SK-N-SH treated with all-trans-retinoic acid at 6 μM for 48 hours (cell line): ENCODE measurements around the gene GTF2A1L.

ENCODE experiments used
- ATAC-seq: fragments of 200-7000 bp; cut with Tn5 transposase; 3 replicates; pipeline ENCODE4 v1.9.1; 2020; ENCODE audit warnings: mild to moderate bottlenecking, moderate library complexity
- ARNTL ChIP-seq: fragments of 450-650 bp; formaldehyde crosslinking; IDR thresholded peaks from 2 replicates; pipeline ENCODE4 v1.5.0; 2020; ENCODE audit warnings: low read depth, mild to moderate bottlenecking, moderate library complexity, borderline replicate concordance
- BACH2 ChIP-seq: fragments of 250-450 bp; sonication (Bioruptor Pico); IDR thresholded peaks from 2 replicates; pipeline ENCODE4 v1.9.0; 2021; ENCODE audit warnings: mild to moderate bottlenecking, borderline replicate concordance
- CREB5 ChIP-seq: fragments of 250-450 bp; sonication (Bioruptor Pico); IDR thresholded peaks from 2 replicates; pipeline ENCODE4 v1.5.1; 2020; ENCODE audit warnings: low read depth, mild to moderate bottlenecking, moderate library complexity
- CSDC2 ChIP-seq: fragments of 250-450 bp; sonication (Bioruptor Pico); IDR thresholded peaks from 2 replicates; pipeline ENCODE4 v1.5.0; 2020; ENCODE audit warnings: mild to moderate bottlenecking, moderate library complexity
- CSRNP3 ChIP-seq: fragments of 250-450 bp; sonication (Bioruptor Pico); IDR thresholded peaks from 2 replicates; pipeline ENCODE4 v1.5.1; 2021; ENCODE audit warnings: mild to moderate bottlenecking, moderate library complexity
- ESRRG ChIP-seq: fragments of 250-450 bp; sonication (Bioruptor Pico); IDR thresholded peaks from 2 replicates; pipeline ENCODE4 v1.6.1; 2021; ENCODE audit warnings: mild to moderate bottlenecking
- GLIS3 ChIP-seq: fragments of 250-450 bp; sonication (Bioruptor Pico); IDR thresholded peaks from 2 replicates; pipeline ENCODE4 v1.5.0; 2020; ENCODE audit warnings: mild to moderate bottlenecking, moderate library complexity
- ISL1 ChIP-seq: fragments of 250-450 bp; sonication (Bioruptor Pico); IDR thresholded peaks from 2 replicates; pipeline ENCODE4 v2.1.2; 2022; ENCODE audit warnings: mild to moderate bottlenecking, moderate library complexity
- OSR1 ChIP-seq: fragments of 250-450 bp; sonication (Bioruptor Pico); IDR thresholded peaks from 2 replicates; pipeline ENCODE4 v1.8.0; 2022; ENCODE audit warnings: moderate library complexity, mild to moderate bottlenecking, inconsistent platforms
- PATZ1 ChIP-seq: fragments of 250-450 bp; sonication (Bioruptor Pico); IDR thresholded peaks from 2 replicates; pipeline ENCODE4 v1.8.0; 2020; ENCODE audit warnings: mild to moderate bottlenecking, moderate library complexity, borderline replicate concordance
- POU6F1 ChIP-seq: fragments of 250-450 bp; sonication (Bioruptor Pico); IDR thresholded peaks from 2 replicates; pipeline ENCODE4 v1.8.0; 2021; ENCODE audit warnings: low read depth, mild to moderate bottlenecking, moderate library complexity, borderline replicate concordance
- PPARA ChIP-seq: fragments of 250-450 bp; sonication (Bioruptor Pico); IDR thresholded peaks from 2 replicates; pipeline ENCODE4 v1.5.0; 2020; ENCODE audit warnings: mild to moderate bottlenecking, borderline replicate concordance
- SNAI2 ChIP-seq: fragments of 250-450 bp; sonication (Bioruptor Pico); IDR thresholded peaks from 2 replicates; pipeline ENCODE4 v1.5.0; 2020; ENCODE audit warnings: mild to moderate bottlenecking, moderate library complexity
- TCF4 ChIP-seq: fragments of 250-450 bp; sonication (Bioruptor Pico); IDR thresholded peaks from 2 replicates; pipeline ENCODE4 v1.8.0; 2021; ENCODE audit warnings: mild to moderate bottlenecking, moderate library complexity, borderline replicate concordance
- TSHZ2 ChIP-seq: fragments of 250-450 bp; sonication (Bioruptor Pico); IDR thresholded peaks from 2 replicates; pipeline ENCODE4 v1.5.0; 2020; ENCODE audit warnings: mild to moderate bottlenecking, moderate library complexity
- ZC3H10 ChIP-seq: fragments of 250-450 bp; sonication (Bioruptor Pico); IDR thresholded peaks from 2 replicates; pipeline ENCODE4 v1.5.1; 2021; ENCODE audit warnings: mild to moderate bottlenecking, moderate library complexity
- ZFP3 ChIP-seq: fragments of 250-450 bp; sonication (Bioruptor Pico); IDR thresholded peaks from 2 replicates; pipeline ENCODE4 v1.5.0; 2020; ENCODE audit warnings: mild to moderate bottlenecking, moderate library complexity
- ZFP30 ChIP-seq: fragments of 450-650 bp; formaldehyde crosslinking; IDR thresholded peaks from 2 replicates; pipeline ENCODE4 v1.5.0; 2022; ENCODE audit warnings: mild to moderate bottlenecking, moderate library complexity
- ZNF70 ChIP-seq: fragments of 450-650 bp; formaldehyde crosslinking; IDR thresholded peaks from 2 replicates; pipeline ENCODE4 v1.5.0; 2020; ENCODE audit warnings: mild to moderate bottlenecking, moderate library complexity
- ZNF8 ChIP-seq: fragments of 450-650 bp; formaldehyde crosslinking; IDR thresholded peaks from 2 replicates; pipeline ENCODE4 v1.5.0; 2020; ENCODE audit warnings: mild to moderate bottlenecking, moderate library complexity

The GTF2A1L gene

GRCh38 chr2:48619526-48619925 lies 1.9 kb downstream of the GTF2A1L start:
- no peak for TF ChIP-seq ISL1 (CRISPR knock-in tag)
- no peak for TF ChIP-seq CSDC2 (CRISPR knock-in tag)
- no peak for TF ChIP-seq CREB5 (CRISPR knock-in tag)
- no peak for TF ChIP-seq ZC3H10 (CRISPR knock-in tag)
- TF ChIP-seq ESRRG (CRISPR knock-in tag): no peak
- TF ChIP-seq ZFP3: no peak
- TF ChIP-seq ARNTL (CRISPR knock-in tag): no peak
- TF ChIP-seq PATZ1: no peak
- TF ChIP-seq TSHZ2 (CRISPR knock-in tag): no peak
- TF ChIP-seq OSR1 (CRISPR knock-in tag): no peak
- no peak for TF ChIP-seq GLIS3
- no peak for TF ChIP-seq SNAI2 (CRISPR knock-in tag)
- TF ChIP-seq ZNF8 (CRISPR knock-in tag): no peak
- TF ChIP-seq PPARA: no peak
- TF ChIP-seq POU6F1 (CRISPR knock-in tag): no peak
- TF ChIP-seq BACH2: no peak
- TF ChIP-seq CSRNP3 (CRISPR knock-in tag): no peak
- no peak for ATAC-seq

GRCh38 chr2:48620604-48621003 lies 2.9 kb downstream of the GTF2A1L start:
- TF ChIP-seq BACH2: no peak
- no peak for TF ChIP-seq ZFP3
- no peak for TF ChIP-seq ZC3H10 (CRISPR knock-in tag)
- no peak for TF ChIP-seq TCF4
- TF ChIP-seq ZNF70: no peak
- TF ChIP-seq CSRNP3 (CRISPR knock-in tag): no peak
- no peak for TF ChIP-seq POU6F1 (CRISPR knock-in tag)
- TF ChIP-seq PATZ1: no peak
- TF ChIP-seq CREB5 (CRISPR knock-in tag): no peak
- TF ChIP-seq ARNTL (CRISPR knock-in tag): no peak
- TF ChIP-seq PPARA: no peak
- no peak for TF ChIP-seq ZFP30 (CRISPR knock-in tag)
- TF ChIP-seq, all 23 proteins: peak for 0
- no peak for ATAC-seq

- ATAC-seq: peak; percentile 56
Measured at GRCh38 chr2:48622691-48623090, 5.0 kb downstream of the GTF2A1L start.
